Esophagus muscularis mucosa (tissue), 4 donors: ENCODE measurements around the gene TEX14. TPM values are rescaled to one million over a fixed set of nuclear protein-coding genes. Genes with fewer than 3 reads are reported as not detected.

Experiments
- DNase-seq: peaks from one replicate; pipeline ENCODE4 v3.0.0-alpha.2; 2017; ENCODE audit errors: extremely low spot score
- H3K27ac ChIP-seq, 4 donors: fragments of 200-600 bp; sonication (generic); replicated peaks in 1 of 4; 1 replicate in 3 of 4; 2 replicates in 1 of 4; pipeline ENCODE4 v1.5.1; 2016 to 2019; ENCODE audit warnings: mild to moderate bottlenecking in 1 of 4
- H3K27me3 ChIP-seq, 4 donors: fragments of 200-600 bp; sonication (generic); one replicate each; pipeline versions ENCODE4 v1.5.1 to v1.6.0; 2016 to 2019
- H3K36me3 ChIP-seq, 4 donors: fragments of 200-600 bp; sonication (generic); one replicate each; pipeline ENCODE4 v1.5.1; 2016 to 2019
- H3K4me1 ChIP-seq, 4 donors: fragments of 200-600 bp; sonication (generic); one replicate each; pipeline ENCODE4 v1.5.1; 2016 to 2019
- H3K4me3 ChIP-seq, 4 donors: fragments of 200-600 bp; sonication (generic); 1 replicate in 2 of 4; 2 replicates in 2 of 4; pipeline ENCODE4 v1.5.1; 2016 to 2019; ENCODE audit warnings: mild to moderate bottlenecking in 4 of 4, moderate library complexity in 1 of 4
- H3K9me3 ChIP-seq, 4 donors: fragments of 200-600 bp; sonication (generic); 1 replicate in 3 of 4; 2 replicates in 1 of 4; pipeline ENCODE4 v1.5.1; 2016 to 2019
- EP300 ChIP-seq: sonication (generic); formaldehyde crosslinking; IDR thresholded peaks from one replicate; pipeline ENCODE4 v1.6.1; 2017; ENCODE audit warnings: antibody characterized with exemption
- POLR2A ChIP-seq: fragments of 450-650 bp; IDR thresholded peaks from one replicate; pipeline ENCODE4 v1.6.1; 2017; ENCODE audit warnings: antibody characterized with exemption, moderate library complexity, mild to moderate bottlenecking, low read depth
- POLR2AphosphoS5 ChIP-seq, 2 donors: sonication (generic); formaldehyde crosslinking; IDR thresholded peaks; one replicate each; pipeline ENCODE4 v1.6.1; 2017; ENCODE audit warnings: antibody characterized with exemption in 2 of 2
- WGBS: methylation state at CpG from one replicate; pipeline ENCODE4 v1.1.5; 2018; 5-methylcytosine and 5-hydroxymethylcytosine counted together
- intact Hi-C: fragments of 100-400 bp; cut with DNase I; formaldehyde crosslinking; loops from one replicate; pipeline ENCODE4 v1.15.1; 2023
- total RNA-seq, 4 donors: library from RNA; depleted of rRNA; stranded (reverse); fragments of >200 nt; gene quantifications; one replicate each; pipeline versions ENCODE4 v1.1.0 to v1.2.1, GENCODE V29; 2016
- TF ChIP-seq, protein P1 (sequence below), 3 experiments: fragments of 200-600 bp in 2 of 3; fragments of 450-650 bp in 1 of 3; sonication (generic) in 2 of 3; IDR thresholded peaks; one replicate each; pipeline ENCODE4 v1.5.1; 2017 to 2019; ENCODE audit warnings: antibody characterized with exemption in 3 of 3, mild to moderate bottlenecking in 2 of 3, moderate library complexity in 1 of 3

Gene TEX14
- total RNA-seq, 4 donors from 2014 or later = under 0.01 to 0.19 (median 0.11) TPM

DNA sequence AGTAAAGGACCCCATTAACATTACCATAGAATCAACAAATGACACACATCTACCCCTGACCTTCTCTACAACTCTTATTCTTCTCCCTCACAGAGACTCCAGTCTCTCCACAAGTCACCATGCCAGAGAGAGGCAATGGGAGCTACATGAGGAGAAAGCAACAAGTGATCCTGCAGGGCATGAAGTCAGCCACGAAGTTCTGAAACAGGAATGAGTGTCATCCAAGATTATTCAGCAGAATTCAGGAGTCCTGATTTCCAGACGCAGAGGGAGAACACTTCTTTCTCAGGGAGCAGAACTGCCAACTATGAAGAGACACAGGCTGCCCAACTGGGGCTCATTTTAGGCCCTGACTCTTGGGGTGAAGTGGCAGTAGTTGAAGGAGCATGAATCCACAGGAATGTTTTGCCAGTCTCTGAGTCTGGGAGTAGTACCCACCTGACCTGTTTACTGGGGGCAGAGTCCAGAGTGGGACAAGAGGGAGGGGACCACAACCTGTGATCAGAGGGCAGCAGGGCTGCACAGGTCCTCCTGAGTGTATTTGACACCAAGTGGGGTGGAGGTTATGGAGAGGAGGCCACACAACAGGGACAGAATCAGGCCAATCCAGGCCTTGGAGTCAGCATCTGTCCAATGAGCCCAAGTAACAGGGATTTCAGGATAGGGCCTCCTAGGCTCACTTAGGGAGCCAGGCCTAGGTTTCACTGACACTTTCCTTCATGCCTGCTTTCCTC, 175.0 kb downstream of the TEX14 start:
- Histone ChIP-seq H3K36me3 (peaks cover 0 to 12% (median 11%) of the 10 kb centered on the region in 4 donors), H3K4me1 (peaks cover 33 to 69% (median 65%) of the 10 kb centered on the region in 4 donors), H3K4me3 (peak overlapping the region; percentile 65 to 79 (median 78)), H3K27me3 (no peaks in the 10 kb centered on the region), H3K9me3 (no peaks in the 10 kb centered on the region), H3K27ac (peak overlapping the region; percentile 91 to 99 (median 94))
- intact Hi-C loops = loop anchor here (5.0 to 10.0 kb wide), 3 partner anchors 115 to 638 kb away; partner anchors contain the start of genes PRR11, SKA2 and SUPT4H1
- no peak for DNase-seq
- TF ChIP-seq POLR2A = no peak
- 36% methylated on average over 2 of the region's 2 CpGs for WGBS

DNA sequence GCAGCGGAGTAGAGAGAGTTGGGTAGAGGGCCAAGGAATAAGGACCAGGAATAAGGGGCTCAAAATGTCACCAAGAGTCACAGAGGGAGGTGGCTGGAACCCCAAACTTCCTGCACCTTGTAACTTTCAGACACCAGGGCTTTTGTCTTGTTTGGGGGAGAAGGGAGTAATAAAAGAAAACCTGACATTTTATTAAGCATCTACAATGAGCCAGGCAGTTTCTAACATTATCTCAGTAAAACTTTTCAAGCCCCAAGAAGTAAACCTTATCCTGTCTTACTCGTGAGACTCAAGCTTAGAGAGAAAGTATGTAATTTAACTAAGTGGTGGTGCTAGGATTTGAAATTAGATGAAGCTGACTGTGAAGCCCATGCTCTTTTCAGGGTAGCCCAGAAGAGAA, 176.6 kb downstream of the TEX14 start:
- Histone ChIP-seq H3K36me3 (peaks cover 14 to 26% (median 25%) of the 10 kb centered on the region in 4 donors), H3K27me3 (no peaks in the 10 kb centered on the region), H3K9me3 (no peaks in the 10 kb centered on the region), H3K27ac (peak overlapping the region; percentile 86 to 99 (median 92)), H3K4me3 (no peak overlapping the region), H3K4me1 (peaks cover 31 to 68% (median 62%) of the 10 kb centered on the region in 4 donors)
- WGBS = 63% methylated on average over 2 of the region's 2 CpGs
- TF ChIP-seq, protein P1, sequence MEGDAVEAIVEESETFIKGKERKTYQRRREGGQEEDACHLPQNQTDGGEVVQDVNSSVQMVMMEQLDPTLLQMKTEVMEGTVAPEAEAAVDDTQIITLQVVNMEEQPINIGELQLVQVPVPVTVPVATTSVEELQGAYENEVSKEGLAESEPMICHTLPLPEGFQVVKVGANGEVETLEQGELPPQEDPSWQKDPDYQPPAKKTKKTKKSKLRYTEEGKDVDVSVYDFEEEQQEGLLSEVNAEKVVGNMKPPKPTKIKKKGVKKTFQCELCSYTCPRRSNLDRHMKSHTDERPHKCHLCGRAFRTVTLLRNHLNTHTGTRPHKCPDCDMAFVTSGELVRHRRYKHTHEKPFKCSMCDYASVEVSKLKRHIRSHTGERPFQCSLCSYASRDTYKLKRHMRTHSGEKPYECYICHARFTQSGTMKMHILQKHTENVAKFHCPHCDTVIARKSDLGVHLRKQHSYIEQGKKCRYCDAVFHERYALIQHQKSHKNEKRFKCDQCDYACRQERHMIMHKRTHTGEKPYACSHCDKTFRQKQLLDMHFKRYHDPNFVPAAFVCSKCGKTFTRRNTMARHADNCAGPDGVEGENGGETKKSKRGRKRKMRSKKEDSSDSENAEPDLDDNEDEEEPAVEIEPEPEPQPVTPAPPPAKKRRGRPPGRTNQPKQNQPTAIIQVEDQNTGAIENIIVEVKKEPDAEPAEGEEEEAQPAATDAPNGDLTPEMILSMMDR (IDR thresholded peaks at IDR 0.05) = no peak
- TF ChIP-seq POLR2AphosphoS5 (IDR thresholded peaks at IDR 0.05) (no peak), POLR2A (no peak), EP300 (no peak)
- DNase-seq = no peak
- intact Hi-C loops = loop anchor here (5.0 to 10.0 kb wide), 3 partner anchors 117 to 640 kb away; partner anchors contain the start of genes PRR11, SKA2 and SUPT4H1

DNA sequence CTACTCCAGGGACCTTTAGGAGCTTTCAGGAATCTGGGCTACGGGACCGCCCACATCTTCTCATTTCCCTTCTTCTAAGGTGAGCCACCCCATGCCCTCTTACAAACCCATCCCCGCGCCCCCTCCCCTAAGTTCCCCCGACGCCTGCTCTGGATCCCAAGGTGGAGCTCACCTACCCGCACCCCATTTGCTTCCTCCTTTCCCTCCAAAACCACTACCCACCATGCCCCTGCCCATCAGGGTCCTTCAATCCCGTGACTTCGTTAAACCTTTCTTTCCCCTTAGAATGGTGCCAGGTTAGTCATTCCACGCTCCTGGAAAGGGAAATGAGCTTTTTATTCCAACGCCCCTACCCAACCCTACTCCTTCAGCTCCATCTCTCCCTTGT, 177.1 kb downstream of the TEX14 start:
- Histone ChIP-seq H3K4me3 (peak overlapping the region; percentile 67 to 81 (median 73)), H3K27ac (peak overlapping the region; percentile 86 to 99 (median 92)), H3K27me3 (no peaks in the 10 kb centered on the region), H3K9me3 (no peaks in the 10 kb centered on the region), H3K36me3 (peaks cover 19 to 31% (median 31%) of the 10 kb centered on the region in 4 donors), H3K4me1 (peaks cover 31 to 63% (median 56%) of the 10 kb centered on the region in 4 donors)
- intact Hi-C loops = loop anchor here (5.0 to 10.0 kb wide), 3 partner anchors 118 to 640 kb away; partner anchors contain the start of genes PRR11, SKA2 and SUPT4H1
- TF ChIP-seq, protein P1 (IDR thresholded peaks at IDR 0.05) = no peak
- TF ChIP-seq POLR2A = no peak
- 20% methylated on average over 11 of the region's 11 CpGs for WGBS
- no peak for DNase-seq

DNA sequence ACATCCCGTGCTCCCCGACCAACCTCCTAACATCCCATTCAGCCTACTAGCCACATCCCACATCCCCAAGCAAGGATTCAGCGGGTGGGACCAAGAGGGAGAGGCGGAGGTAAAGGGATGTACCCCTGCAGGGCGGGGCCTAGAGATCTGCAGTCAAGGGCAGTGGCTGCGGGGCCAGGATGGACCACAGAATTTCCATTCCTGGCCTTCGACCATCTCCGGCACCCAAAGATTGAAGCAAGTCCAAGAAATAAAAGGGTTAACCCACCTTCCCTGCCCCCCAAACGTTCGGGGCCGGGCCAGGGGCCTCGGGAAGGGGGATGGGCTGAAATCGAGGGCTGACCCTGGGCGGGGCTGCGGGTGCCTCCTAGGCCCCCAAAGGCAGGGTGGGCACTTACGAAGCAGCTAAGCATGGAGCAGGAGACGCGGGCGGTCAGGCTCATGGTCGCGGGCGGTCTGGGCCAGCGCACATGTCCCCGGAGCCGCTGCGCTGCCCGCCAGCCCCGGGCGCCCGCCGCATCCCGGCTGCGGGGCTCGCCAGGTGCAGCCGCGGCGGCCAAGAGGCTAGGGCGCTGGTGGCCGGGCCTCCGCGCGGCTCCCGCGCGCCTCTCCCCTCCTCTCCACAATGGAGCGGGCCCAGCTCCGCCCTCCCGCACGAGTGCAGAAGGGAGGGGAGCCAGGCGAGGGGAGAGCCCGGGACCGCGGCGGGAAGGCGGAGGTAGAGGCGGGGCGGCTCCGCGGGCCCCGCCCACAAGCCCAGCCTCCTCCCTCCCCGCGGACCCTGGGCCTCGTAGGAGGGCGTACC, 177.7 kb downstream of the TEX14 start, which contains the start of gene MTMR4:
Gene MTMR4, minus strand, starts transcription at position 674 of the 805 bp plus-strand sequence. Its CDS starts 231 bp downstream, at position 443.
- Histone ChIP-seq H3K4me1 (peaks cover 30 to 57% (median 50%) of the 10 kb centered on the region in 4 donors), H3K36me3 (peaks cover 24 to 37% (median 37%) of the 10 kb centered on the region in 4 donors), H3K9me3 (no peaks in the 10 kb centered on the region), H3K4me3 (peak within 1 kb of the TSS; percentile 67 to 81 (median 73)), H3K27me3 (no peaks in the 10 kb centered on the region), H3K27ac (peak within 1 kb of the TSS; percentile 86 to 99 (median 92))
- DNase-seq = no peak
- peak; percentile 44 to 77 for TF ChIP-seq POLR2AphosphoS5 (IDR thresholded peaks at IDR 0.05)
- TF ChIP-seq EP300 = no peak
- TF ChIP-seq, protein P1 (IDR thresholded peaks at IDR 0.05) = no peak
- no peak for TF ChIP-seq POLR2A
- intact Hi-C loops = loop anchor here (10.0 kb wide), 2 partner anchors 159 to 641 kb away; partner anchors contain the start of genes PRR11, SKA2 and SUPT4H1
- under 1% methylated on average over 21 of the region's 64 CpGs for WGBS
